GM12875 (cell line): ENCODE results near the gene MXRA7.

ENCODE experiments used
- H3K4me3 ChIP-seq: one replicate; pipeline ENCODE4 v1.5.1; 2011; ENCODE audit warnings: low read depth, low read length, control low read depth
- TF ChIP-seq, protein P1 (sequence below): IDR thresholded peaks from 2 replicates; pipeline ENCODE4 v1.5.1; 2011; ENCODE audit warnings: low read depth, mild to moderate bottlenecking, control low read depth, inconsistent platforms, low read length, moderate library complexity, borderline replicate concordance; ENCODE audit not compliant: insufficient read depth

The MXRA7 gene

DNA sequence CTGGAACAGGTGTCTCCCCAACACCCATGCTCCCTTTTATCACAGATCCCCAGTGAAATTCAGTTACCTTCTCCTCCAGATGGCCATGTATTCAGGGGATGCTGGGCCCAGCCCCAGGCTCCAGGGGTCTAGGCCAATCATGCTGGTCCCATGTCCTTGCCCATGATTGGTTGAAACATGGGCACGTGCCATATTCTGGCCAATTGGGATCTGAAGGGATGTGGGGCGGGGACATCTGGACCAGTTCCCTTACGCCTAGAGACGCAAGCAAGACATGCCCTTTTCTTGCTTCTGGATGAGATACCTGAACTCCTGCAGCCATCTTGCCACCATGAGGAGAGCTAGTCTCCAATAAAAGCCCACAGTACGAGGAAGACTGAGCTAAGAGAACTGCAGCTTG lies 36.2 kb downstream of the MXRA7 start:
- H3K4me3 ChIP-seq: no peak overlapping the region
- TF ChIP-seq, protein P1, sequence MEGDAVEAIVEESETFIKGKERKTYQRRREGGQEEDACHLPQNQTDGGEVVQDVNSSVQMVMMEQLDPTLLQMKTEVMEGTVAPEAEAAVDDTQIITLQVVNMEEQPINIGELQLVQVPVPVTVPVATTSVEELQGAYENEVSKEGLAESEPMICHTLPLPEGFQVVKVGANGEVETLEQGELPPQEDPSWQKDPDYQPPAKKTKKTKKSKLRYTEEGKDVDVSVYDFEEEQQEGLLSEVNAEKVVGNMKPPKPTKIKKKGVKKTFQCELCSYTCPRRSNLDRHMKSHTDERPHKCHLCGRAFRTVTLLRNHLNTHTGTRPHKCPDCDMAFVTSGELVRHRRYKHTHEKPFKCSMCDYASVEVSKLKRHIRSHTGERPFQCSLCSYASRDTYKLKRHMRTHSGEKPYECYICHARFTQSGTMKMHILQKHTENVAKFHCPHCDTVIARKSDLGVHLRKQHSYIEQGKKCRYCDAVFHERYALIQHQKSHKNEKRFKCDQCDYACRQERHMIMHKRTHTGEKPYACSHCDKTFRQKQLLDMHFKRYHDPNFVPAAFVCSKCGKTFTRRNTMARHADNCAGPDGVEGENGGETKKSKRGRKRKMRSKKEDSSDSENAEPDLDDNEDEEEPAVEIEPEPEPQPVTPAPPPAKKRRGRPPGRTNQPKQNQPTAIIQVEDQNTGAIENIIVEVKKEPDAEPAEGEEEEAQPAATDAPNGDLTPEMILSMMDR: no peak

GRCh38 chr17:76673729-76674128 lies 37.0 kb downstream of the MXRA7 start:
- TF ChIP-seq, protein P1: no peak

DNA sequence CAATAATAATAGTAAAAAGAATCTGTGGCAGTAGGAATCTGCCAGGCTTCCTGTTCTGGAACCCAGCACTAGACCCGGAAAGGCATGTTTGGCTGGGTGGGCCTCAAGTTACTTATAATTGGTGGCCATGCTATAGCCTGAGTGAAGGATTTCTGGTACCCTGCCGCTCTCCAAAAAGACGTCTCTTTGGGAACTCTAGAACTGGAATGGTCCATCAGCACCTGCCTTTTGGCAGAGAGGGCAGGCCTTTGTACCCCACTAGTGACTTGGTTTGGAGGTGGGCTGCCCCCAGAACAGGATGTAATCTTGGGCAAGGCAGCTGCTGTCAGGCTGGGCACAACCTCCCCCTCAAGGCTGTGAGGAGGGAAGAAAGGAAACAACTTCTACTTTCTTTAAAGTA lies 37.9 kb downstream of the MXRA7 start:
- TF ChIP-seq, protein P1: no peak
- no peak overlapping the region for H3K4me3 ChIP-seq

More at GRCh38 chr17:76673729-76674128, 37.0 kb downstream of the MXRA7 start:
- no peak overlapping the region for H3K4me3 ChIP-seq

- TF ChIP-seq, protein P1: no peak
Observed at GRCh38 chr17:76672270-76672851, 38.4 kb downstream of the MXRA7 start.

DNA sequence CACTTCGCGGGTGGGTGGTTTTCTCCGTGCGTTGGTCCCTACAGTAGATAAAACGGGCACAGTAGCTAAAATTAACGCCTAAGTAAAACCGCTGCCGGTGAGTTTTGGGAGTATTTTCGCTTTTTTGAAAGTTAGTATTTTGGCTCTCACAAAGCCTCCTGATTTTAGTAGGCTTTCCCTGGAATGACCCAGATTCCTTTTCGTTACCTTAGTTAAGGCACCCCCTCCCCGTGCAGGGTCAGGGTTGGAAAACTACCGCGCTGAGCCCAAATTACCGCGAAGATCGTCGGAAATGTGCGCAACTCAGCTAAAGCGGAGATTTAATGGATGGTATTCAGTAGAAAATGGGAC lies 38.9 kb downstream of the MXRA7 start:
- H3K4me3 ChIP-seq: peak overlapping the region; percentile 45
- TF ChIP-seq, protein P1: no peak

More at GRCh38 chr17:76672270-76672851, 38.4 kb downstream of the MXRA7 start:
- peak overlapping the region; percentile 45 for H3K4me3 ChIP-seq

DNA sequence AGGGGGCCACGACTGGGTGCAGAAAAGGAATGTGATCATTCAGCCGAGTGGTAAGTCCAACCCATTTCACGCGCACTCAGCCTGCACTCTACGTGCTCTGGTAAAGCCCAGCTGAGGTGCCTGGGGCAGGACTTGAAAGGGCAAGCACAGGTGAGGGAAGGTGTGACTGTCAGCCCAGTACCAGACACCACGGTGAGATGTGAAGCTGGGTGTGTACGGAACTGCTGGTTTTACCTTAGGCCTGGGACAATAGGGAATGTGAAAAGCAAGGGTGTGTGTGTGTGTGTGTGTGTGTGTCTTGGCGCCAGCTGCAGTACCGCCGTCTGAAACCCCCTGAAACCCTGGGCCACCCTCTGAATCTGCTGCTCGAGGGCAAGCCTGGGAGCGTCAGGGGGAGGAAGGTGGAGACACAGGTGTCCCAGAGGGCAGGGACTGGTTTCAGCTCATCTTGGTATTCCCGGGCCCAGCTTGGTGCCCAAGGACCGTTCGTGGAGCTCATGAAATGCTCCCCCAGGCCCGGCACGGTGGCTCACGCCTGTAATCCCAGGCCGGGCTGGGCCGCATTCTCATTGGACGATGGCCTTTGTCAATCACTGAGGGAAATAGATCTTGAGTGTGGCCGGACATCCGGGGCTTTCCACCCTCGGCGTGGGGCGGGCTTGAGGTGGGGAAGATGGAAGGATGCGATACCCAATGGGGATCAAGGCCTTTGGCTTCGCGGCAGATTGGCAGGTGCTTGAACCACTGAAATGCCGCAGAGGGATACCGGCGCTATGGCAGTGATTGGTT lies 39.4 kb downstream of the MXRA7 start:
- TF ChIP-seq, protein P1: no peak
- peak overlapping the region; percentile 45 for H3K4me3 ChIP-seq

DNA sequence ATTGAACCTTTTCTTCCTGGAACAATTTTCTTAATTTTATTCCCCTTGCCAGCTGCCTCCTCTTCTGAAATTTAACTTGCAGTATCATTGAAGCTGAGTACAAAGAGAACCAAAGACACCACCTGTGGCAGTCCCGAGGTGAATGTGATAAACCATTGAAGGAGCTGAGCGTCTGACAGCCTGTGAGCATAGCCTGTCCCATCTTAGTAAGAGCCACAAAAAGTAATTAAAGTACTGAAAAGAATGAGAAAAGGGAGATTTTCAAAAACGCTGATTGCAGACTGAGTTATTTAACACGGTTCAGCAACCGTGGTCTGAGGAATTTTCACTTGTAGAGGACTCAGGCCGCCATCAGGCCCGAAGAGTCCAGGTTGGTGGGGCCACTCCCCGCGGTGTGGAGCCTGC lies 40.0 kb downstream of the MXRA7 start:
- TF ChIP-seq, protein P1: no peak
- H3K4me3 ChIP-seq: no peak overlapping the region
